ENCODE results near the gene POLR3K. TPM values are rescaled to one million over a fixed set of nuclear protein-coding genes. Genes with fewer than 3 reads are reported as not detected.
A peak's percentile ranks its signal among the peaks of the same experiment; 100 is the strongest.
"Not testable (repeated sequence)": the region's sequence is repeated elsewhere in the genome, so short reads cannot be mapped to it uniquely, and the experiment has no call there.

POLR3K gene
- total RNA-seq, 2 experiments from 2014 or later: 31.5 to 35.8 TPM

- H3K4me3 Mint-ChIP-seq: no peak overlapping the region
- H3K9me3 Mint-ChIP-seq: no peaks in the 10 kb centered on the region
- ChIA-PET POLR2A (no interaction called here), CTCF (no interaction called here)
- no peaks in the 10 kb centered on the region for H3K27me3 Mint-ChIP-seq
- DNase-seq: no peak
- peaks cover 8% of the 10 kb centered on the region for H3K36me3 Mint-ChIP-seq (ENCODE audit: low read depth)
- H3K27ac Mint-ChIP-seq: no peak overlapping the region
- peaks cover 11% of the 10 kb centered on the region for H3K4me1 Mint-ChIP-seq
Measured at GRCh38 chr16:59440-60059, 6.1 kb upstream of the POLR3K start.

GRCh38 chr16:58491-59439 lies 5.4 kb upstream of the POLR3K start:
- POLR2A ChIA-PET: no interaction called here
- no peak overlapping the region for H3K4me3 Mint-ChIP-seq
- peak overlapping the region; percentile 16 for H3K27ac Mint-ChIP-seq
- no peaks in the 10 kb centered on the region for H3K9me3 Mint-ChIP-seq
- H3K27me3 Mint-ChIP-seq: no peaks in the 10 kb centered on the region
- peaks cover 14% of the 10 kb centered on the region for H3K4me1 Mint-ChIP-seq
- H3K36me3 Mint-ChIP-seq (ENCODE audit: low read depth): peaks cover 8% of the 10 kb centered on the region
- no peak for DNase-seq
- CTCF ChIA-PET: interaction anchor here (2.2 kb wide), 1 partner anchor 48 kb away, joined by 7 read pairs; no protein-coding TSS in a partner anchor

DNA sequence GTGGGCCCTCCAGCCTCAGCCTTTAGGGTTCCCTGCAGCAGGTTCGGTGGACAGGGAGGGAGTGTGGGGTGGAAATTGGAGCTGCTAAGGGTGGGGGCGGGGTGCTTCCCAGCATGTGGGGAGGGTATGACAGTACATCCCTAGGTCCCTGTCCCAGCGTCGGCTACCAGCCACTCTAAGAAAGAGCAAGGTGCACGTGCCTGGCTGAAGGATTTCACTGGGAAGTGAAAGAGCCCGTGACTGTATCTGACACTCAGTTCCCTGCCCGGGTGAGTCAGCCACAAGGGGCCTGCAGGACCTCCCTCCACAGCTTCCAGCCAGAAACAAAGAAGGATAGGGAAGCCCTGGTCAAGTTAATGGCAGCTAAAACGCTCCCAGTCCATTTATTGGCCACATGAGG lies 4.3 kb upstream of the POLR3K start:
- H3K4me3 Mint-ChIP-seq: no peak overlapping the region
- CTCF ChIA-PET: interaction anchor here (0.8 to 2.2 kb wide), 2 partner anchors 8 to 49 kb away, joined by 5 to 7 read pairs; no protein-coding TSS in a partner anchor
- peaks cover 12% of the 10 kb centered on the region for H3K36me3 Mint-ChIP-seq (ENCODE audit: low read depth)
- no peak for DNase-seq
- no peaks in the 10 kb centered on the region for H3K9me3 Mint-ChIP-seq
- H3K27ac Mint-ChIP-seq: no peak overlapping the region
- POLR2A ChIA-PET: no interaction called here
- H3K27me3 Mint-ChIP-seq: no peaks in the 10 kb centered on the region
- H3K4me1 Mint-ChIP-seq: peaks cover 18% of the 10 kb centered on the region

DNA sequence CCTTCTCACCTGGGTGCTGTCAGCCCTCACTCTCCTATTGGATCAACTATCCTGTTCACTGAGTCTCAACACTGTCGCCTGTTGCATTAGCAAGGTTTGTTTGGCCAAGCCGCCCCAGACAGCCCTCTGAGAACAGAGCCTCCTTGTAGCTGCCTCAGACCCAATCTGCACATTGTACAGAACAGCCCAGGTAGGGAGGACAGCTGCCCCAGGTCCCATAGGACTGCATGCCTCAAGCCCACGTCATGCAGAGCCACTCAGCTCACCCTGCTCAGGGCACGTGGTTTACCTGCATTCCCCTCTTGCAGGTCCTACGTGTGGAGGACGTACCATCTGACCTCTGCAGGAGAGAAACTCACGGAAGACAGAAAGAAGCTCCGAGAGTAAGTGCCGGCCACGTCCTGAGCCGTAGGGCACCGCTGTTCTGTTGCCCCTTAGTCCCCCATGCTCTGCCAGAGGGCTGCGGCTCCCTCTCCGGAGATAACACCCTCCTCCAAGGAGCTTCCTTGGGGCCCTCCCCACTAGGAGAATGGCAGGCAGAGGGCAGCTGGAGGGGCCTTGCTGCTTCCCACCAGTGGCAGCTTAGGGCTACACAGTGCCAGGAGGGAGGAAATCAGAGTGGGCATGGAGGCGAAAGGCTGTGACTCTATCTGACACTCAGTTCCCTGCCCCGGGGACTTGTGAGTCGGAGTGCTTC lies 3.0 kb upstream of the POLR3K start:
- no peak for DNase-seq
- no peaks in the 10 kb centered on the region for H3K9me3 Mint-ChIP-seq
- CTCF ChIA-PET: interaction anchor here (1.0 to 2.2 kb wide), 4 partner anchors 39 to 306 kb away, joined by 3 to 7 read pairs (median 3); no protein-coding TSS in a partner anchor
- POLR2A ChIA-PET: no interaction called here
- no peak overlapping the region for H3K4me3 Mint-ChIP-seq
- no peaks in the 10 kb centered on the region for H3K27me3 Mint-ChIP-seq
- peaks cover 15% of the 10 kb centered on the region for H3K36me3 Mint-ChIP-seq (ENCODE audit: low read depth)
- H3K4me1 Mint-ChIP-seq: peaks cover 24% of the 10 kb centered on the region
- H3K27ac Mint-ChIP-seq: no peak overlapping the region

DNA sequence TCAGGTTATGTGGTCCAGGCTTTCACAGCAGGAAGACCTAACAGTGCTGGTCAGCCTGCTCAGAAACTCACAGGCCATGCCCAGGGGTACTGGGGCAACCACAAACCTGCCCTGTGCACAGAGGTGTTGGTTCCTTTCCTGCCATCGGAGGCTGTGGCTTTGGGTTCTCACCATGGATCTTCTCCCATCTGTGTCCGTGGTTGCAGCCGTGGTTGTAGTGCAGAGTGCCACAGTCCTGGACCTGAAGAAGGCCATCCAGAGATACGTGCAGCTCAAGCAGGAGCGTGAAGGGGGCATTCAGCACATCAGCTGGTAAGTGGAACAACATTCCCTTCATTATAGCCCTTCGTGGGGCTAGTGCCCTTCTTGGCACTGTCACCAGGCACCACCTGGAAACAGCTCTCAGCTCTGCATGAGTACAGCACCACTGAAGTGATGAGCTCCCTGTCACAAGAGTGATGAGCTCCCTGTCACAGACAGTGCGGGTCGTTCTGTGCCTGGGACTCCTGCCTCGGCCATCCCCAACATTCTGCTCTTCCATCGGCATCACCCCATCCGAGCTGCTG lies 2.2 kb upstream of the POLR3K start:
- ChIA-PET POLR2A (no interaction called here), CTCF (interaction anchor here (1.0 to 1.3 kb wide), 3 partner anchors 39 to 306 kb away, joined by 3 read pairs; no protein-coding TSS in a partner anchor)
- Mint-ChIP-seq H3K27me3 (no peaks in the 10 kb centered on the region), H3K4me1 (peaks cover 31% of the 10 kb centered on the region), H3K9me3 (no peaks in the 10 kb centered on the region), H3K4me3 (peak overlapping the region; percentile 24), H3K27ac (no peak overlapping the region), H3K36me3 (ENCODE audit: low read depth) (peaks cover 22% of the 10 kb centered on the region)
- no peak for DNase-seq

GRCh38 chr16:54237-54581 lies 801 bp upstream of the POLR3K start:
- no peak for DNase-seq
- Mint-ChIP-seq H3K4me1 (peaks cover 38% of the 10 kb centered on the region), H3K27me3 (no peaks in the 10 kb centered on the region), H3K9me3 (no peaks in the 10 kb centered on the region), H3K36me3 (ENCODE audit: low read depth) (peaks cover 27% of the 10 kb centered on the region), H3K4me3 (peak overlapping the region; percentile 97), H3K27ac (peak overlapping the region; percentile 92)
- CTCF ChIA-PET: interaction anchor here (0.6 to 2.2 kb wide), 4 partner anchors 8 to 160 kb away, joined by 3 to 17 read pairs (median 4); no protein-coding TSS in a partner anchor
- POLR2A ChIA-PET: no interaction called here

- H3K27me3 Mint-ChIP-seq: no peaks in the 10 kb centered on the region
- ChIA-PET CTCF (no interaction called here), POLR2A (no interaction called here)
- no peaks in the 10 kb centered on the region for H3K9me3 Mint-ChIP-seq
- DNase-seq: no peak
- H3K4me3 Mint-ChIP-seq: peak overlapping the region; percentile 97
- peaks cover 34% of the 10 kb centered on the region for H3K36me3 Mint-ChIP-seq (ENCODE audit: low read depth)
- peak overlapping the region; percentile 11 for H3K27ac Mint-ChIP-seq
- H3K4me1 Mint-ChIP-seq: peaks cover 36% of the 10 kb centered on the region
Measured at GRCh38 chr16:50769-51591, 2.4 kb downstream of the POLR3K start.

DNA sequence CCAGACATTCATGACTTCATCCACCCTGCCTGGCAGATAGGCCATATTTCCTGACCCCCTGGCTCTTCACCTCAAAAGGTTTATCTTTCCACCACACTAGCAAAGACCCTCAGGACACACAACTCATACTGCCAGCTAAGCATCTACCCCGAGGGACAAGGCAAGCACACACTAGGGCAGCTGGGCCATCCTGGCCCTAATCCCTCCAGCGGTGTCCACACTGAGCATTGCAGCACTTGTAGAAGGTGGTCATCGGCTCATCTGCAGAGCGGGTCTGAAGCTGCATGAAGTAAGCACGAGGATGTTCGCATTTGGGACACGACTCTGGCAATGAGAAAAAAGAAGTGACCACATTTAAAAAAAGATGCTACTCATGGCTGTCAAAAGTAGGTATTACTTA lies 6.2 kb downstream of the POLR3K start:
- ChIA-PET CTCF (interaction anchor here (3.4 kb wide), 1 partner anchor 18 kb away, joined by 10 read pairs; no protein-coding TSS in a partner anchor), POLR2A (no interaction called here)
- H3K4me3 Mint-ChIP-seq: no peak overlapping the region
- H3K4me1 Mint-ChIP-seq: peaks cover 34% of the 10 kb centered on the region
- no peak overlapping the region for H3K27ac Mint-ChIP-seq
- no peaks in the 10 kb centered on the region for H3K27me3 Mint-ChIP-seq
- DNase-seq: no peak
- H3K9me3 Mint-ChIP-seq: no peaks in the 10 kb centered on the region
- peaks cover 51% of the 10 kb centered on the region for H3K36me3 Mint-ChIP-seq (ENCODE audit: low read depth)

DNA sequence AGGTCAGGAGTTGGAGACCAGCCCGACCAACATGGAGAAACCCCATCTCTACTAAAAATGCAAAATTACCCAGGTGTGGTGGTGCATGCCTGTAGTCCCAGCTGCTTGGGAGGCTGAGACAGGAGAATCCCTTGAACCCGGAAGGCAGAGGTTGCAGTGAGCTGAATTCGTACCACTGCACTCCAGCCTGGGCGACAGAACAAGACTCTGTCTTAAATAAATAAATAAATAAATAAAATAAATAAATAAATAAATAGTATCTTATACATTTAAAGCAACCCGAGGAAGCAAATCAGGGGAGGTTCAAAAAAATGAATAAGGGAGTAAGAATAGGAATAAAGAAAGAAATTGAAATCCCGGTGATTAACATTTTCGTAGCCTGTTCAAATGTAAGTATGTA lies 6.9 kb downstream of the POLR3K start:
- POLR2A ChIA-PET, H3K4me3 Mint-ChIP-seq, H3K27ac Mint-ChIP-seq, DNase-seq, H3K9me3 Mint-ChIP-seq, H3K27me3 Mint-ChIP-seq: not testable (repeated sequence)
- Mint-ChIP-seq H3K36me3 (ENCODE audit: low read depth) (peaks cover 56% of the 10 kb centered on the region), H3K4me1 (peaks cover 35% of the 10 kb centered on the region)
- CTCF ChIA-PET: interaction anchor here (3.4 kb wide), 1 partner anchor 19 kb away, joined by 10 read pairs; no protein-coding TSS in a partner anchor

DNA sequence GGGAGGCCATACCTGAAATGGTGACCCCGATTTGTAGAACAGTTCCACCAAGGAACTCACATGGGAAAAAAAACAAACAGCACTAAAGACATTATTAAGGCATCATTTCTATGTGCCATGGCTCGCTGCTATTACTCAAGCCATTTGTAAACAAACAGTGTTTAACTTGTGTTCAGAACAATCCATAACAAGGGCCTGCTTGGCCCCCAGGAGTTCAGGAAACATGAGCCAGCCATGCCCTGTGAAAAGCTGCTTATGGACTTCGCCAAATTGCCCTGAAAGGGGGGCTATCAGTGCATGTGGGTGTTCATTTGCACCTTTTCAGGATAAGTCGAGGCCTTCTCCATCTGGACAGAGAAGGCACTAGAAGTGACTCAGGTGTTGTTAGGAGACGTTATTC lies 8.0 kb downstream of the POLR3K start:
- peaks cover 25% of the 10 kb centered on the region for H3K4me1 Mint-ChIP-seq
- H3K4me3 Mint-ChIP-seq: no peak overlapping the region
- H3K27me3 Mint-ChIP-seq: no peaks in the 10 kb centered on the region
- H3K9me3 Mint-ChIP-seq: no peaks in the 10 kb centered on the region
- H3K36me3 Mint-ChIP-seq (ENCODE audit: low read depth): peaks cover 46% of the 10 kb centered on the region
- CTCF ChIA-PET: interaction anchor here (1.4 kb wide), 1 partner anchor 52 kb away, joined by 6 read pairs; no protein-coding TSS in a partner anchor
- DNase-seq: no peak
- POLR2A ChIA-PET: no interaction called here
- H3K27ac Mint-ChIP-seq: no peak overlapping the region

DNA sequence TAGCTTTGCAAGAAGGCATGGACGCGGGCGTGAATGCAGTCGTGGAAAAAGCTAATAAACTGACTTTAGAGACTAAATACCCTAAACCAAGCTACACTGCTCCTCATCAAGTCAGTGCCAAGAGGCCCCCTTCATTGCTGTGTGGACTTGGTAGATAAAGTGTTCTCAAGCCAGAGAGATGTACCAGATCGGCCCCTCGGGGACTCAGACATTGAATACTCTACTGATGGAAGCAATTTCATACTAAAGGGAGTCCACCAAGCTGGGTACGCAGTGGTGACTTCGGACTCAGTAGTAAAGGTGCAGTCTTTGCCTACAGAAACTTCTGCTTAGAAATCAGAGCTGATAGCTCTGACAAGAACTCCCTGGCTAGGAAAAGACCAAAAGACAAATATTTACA lies 8.8 kb downstream of the POLR3K start:
- CTCF ChIA-PET: interaction anchor here (1.4 kb wide), 1 partner anchor 52 kb away, joined by 6 read pairs; no protein-coding TSS in a partner anchor

GRCh38 chr16:43294-43693 lies 10.1 kb downstream of the POLR3K start:
- ChIA-PET POLR2A (no interaction called here), CTCF (no interaction called here)
- no peak for DNase-seq
- H3K4me1 Mint-ChIP-seq: peaks cover 38% of the 10 kb centered on the region
- no peak overlapping the region for H3K27ac Mint-ChIP-seq
- no peaks in the 10 kb centered on the region for H3K27me3 Mint-ChIP-seq
- no peaks in the 10 kb centered on the region for H3K9me3 Mint-ChIP-seq
- no peak overlapping the region for H3K4me3 Mint-ChIP-seq
- H3K36me3 Mint-ChIP-seq (ENCODE audit: low read depth): peaks cover 45% of the 10 kb centered on the region

More for the DNA sequence above, 8.8 kb downstream of the POLR3K start:
- H3K4me1 Mint-ChIP-seq: peaks cover 24% of the 10 kb centered on the region
- peaks cover 43% of the 10 kb centered on the region for H3K36me3 Mint-ChIP-seq (ENCODE audit: low read depth)
- H3K27me3 Mint-ChIP-seq: no peaks in the 10 kb centered on the region
- no peak for DNase-seq
- no peaks in the 10 kb centered on the region for H3K9me3 Mint-ChIP-seq
- H3K27ac Mint-ChIP-seq: no peak overlapping the region
- POLR2A ChIA-PET: no interaction called here
- H3K4me3 Mint-ChIP-seq: no peak overlapping the region
